Prostate gland (tissue), 2 donors: ENCODE data around the gene TEDC2. TPM values are rescaled to one million over a fixed set of nuclear protein-coding genes. Genes with fewer than 3 reads are reported as not detected.

Experiments used
- DNase-seq: peaks from one replicate; pipeline ENCODE4 v3.0.0-alpha.2; 2019; ENCODE audit warnings: low spot score
- H3K27ac ChIP-seq, 2 donors: fragments of 200-600 bp; sonication (generic); 2 replicates each; pipeline ENCODE4 v1.5.1; 2017 to 2019
- H3K27me3 ChIP-seq: fragments of 200-600 bp; sonication (generic); replicated peaks from 2 replicates; pipeline ENCODE4 v1.5.1; 2019; ENCODE audit not compliant: insufficient read depth
- H3K36me3 ChIP-seq, 2 donors: fragments of 200-600 bp; sonication (generic); 1 replicate in 1 of 2; 2 replicates in 1 of 2; pipeline versions ENCODE4 v1.5.1 to v1.8.1; 2017 to 2019
- H3K4me1 ChIP-seq: fragments of 200-600 bp; sonication (generic); replicated peaks from 2 replicates; pipeline ENCODE4 v1.5.1; 2019
- H3K4me3 ChIP-seq, 2 donors: fragments of 200-600 bp; sonication (generic); 2 replicates each; pipeline ENCODE4 v1.5.1; 2017 to 2019
- H3K9me3 ChIP-seq: fragments of 200-600 bp; sonication (generic); 2 replicates; pipeline ENCODE4 v1.5.1; 2017
- POLR2A ChIP-seq: fragments of 450-650 bp; IDR thresholded peaks from one replicate; pipeline ENCODE4 v1.6.1; 2016; ENCODE audit warnings: antibody characterized with exemption, mild to moderate bottlenecking
- POLR2AphosphoS5 ChIP-seq: sonication (generic); formaldehyde crosslinking; IDR thresholded peaks from one replicate; pipeline ENCODE4 v1.6.1; 2017; ENCODE audit warnings: antibody characterized with exemption
- WGBS: methylation state at CpG from one replicate; pipeline ENCODE4 v1.1.5; 2018; 5-methylcytosine and 5-hydroxymethylcytosine counted together
- intact Hi-C: fragments of 100-400 bp; cut with DNase I; formaldehyde crosslinking; loops from one replicate; pipeline ENCODE4 v1.14.2; 2022
- total RNA-seq, 2 donors: library from RNA; depleted of rRNA; stranded (reverse); fragments of >200 nt; gene quantifications; one replicate each; pipeline ENCODE4 v1.1.0, GENCODE V29; 2016
- TF ChIP-seq, protein P1 (sequence below), 4 experiments: fragments of 200-600 bp in 2 of 4; fragments of 450-650 bp in 2 of 4; sonication (generic) in 2 of 4; IDR thresholded peaks; 1 replicate in 3 of 4; 2 replicates in 1 of 4; pipeline ENCODE4 v1.5.1; 2016 to 2019; ENCODE audit warnings: antibody characterized with exemption in 4 of 4, mild to moderate bottlenecking in 2 of 4, moderate library complexity in 2 of 4

The TEDC2 gene
- total RNA-seq, 2 donors from 2014 or later, result 3.0 to 12.1 TPM

DNA sequence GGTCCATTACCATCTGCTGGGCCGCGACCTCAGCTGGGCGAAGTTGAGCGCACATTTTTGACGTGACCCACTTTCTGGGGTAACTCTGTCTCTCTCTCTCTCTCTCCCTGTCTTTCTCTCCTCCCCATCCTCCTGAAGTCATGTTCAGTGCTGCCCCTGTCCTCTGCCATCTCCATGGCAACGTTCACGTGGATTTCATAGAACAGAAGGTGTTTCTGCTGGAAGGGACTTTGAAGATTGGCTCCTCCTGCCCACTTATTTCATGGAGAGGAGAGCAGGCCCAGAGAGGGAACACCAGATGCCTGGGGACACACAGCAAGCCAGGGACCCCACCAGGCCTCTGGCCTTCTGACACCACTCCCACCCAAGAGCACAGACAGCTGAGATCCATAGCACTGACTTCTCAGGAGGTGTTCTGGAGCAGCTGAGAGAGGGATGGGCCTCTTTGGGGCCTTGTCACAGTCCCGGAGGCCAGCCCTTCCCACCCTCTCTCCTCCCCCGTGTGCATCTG lies 34.8 kb upstream of the TEDC2 start:
- Histone ChIP-seq H3K27ac (no peak overlapping the region), H3K4me1 (no peaks in the 10 kb centered on the region), H3K9me3 (no peaks in the 10 kb centered on the region), H3K4me3 (no peak overlapping the region), H3K36me3 (no peaks in the 10 kb centered on the region), H3K27me3 (no peaks in the 10 kb centered on the region)
- intact Hi-C loops, result loop anchor here (5.0 kb wide), 2 partner anchors 72 to 88 kb away; no protein-coding TSS in a partner anchor
- no peak for DNase-seq
- TF ChIP-seq, protein P1, sequence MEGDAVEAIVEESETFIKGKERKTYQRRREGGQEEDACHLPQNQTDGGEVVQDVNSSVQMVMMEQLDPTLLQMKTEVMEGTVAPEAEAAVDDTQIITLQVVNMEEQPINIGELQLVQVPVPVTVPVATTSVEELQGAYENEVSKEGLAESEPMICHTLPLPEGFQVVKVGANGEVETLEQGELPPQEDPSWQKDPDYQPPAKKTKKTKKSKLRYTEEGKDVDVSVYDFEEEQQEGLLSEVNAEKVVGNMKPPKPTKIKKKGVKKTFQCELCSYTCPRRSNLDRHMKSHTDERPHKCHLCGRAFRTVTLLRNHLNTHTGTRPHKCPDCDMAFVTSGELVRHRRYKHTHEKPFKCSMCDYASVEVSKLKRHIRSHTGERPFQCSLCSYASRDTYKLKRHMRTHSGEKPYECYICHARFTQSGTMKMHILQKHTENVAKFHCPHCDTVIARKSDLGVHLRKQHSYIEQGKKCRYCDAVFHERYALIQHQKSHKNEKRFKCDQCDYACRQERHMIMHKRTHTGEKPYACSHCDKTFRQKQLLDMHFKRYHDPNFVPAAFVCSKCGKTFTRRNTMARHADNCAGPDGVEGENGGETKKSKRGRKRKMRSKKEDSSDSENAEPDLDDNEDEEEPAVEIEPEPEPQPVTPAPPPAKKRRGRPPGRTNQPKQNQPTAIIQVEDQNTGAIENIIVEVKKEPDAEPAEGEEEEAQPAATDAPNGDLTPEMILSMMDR (IDR thresholded peaks at IDR 0.05), result no peak
- TF ChIP-seq POLR2A, result no peak
- no peak for TF ChIP-seq POLR2AphosphoS5
- WGBS, result 90% methylated on average over 7 of the region's 9 CpGs

DNA sequence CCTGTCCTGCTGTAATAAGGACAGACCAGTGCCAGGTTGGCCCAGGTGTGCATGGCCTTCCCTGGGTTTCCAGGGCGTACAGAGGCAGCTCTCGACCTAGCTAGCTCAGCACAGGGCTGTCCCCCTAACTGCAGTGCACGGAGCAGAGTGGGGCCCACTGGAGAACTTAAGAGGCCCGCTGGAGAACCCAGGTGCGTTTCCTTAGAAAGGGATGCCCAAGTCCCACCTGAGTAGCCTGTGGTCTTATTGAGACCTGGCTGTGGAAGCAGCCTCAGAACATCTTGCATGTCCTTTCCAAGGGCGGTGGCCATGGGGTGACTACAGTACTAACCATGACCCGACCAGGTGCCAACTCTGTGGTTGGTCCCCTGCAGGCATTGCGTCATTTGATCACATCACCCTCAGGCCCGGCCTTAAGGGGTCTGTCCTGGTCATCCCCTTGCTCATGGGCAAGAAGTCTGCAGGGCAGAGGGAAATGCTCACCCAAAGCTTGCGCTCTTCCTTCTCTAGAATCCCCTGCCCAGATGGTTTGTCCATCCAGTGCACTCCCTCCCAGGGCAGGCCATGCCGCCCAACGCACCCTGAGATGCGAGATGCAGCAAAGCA lies 34.0 kb upstream of the TEDC2 start:
- no peak for TF ChIP-seq POLR2AphosphoS5
- TF ChIP-seq, protein P1 (IDR thresholded peaks at IDR 0.05), result no peak
- no peak for TF ChIP-seq POLR2A

DNA sequence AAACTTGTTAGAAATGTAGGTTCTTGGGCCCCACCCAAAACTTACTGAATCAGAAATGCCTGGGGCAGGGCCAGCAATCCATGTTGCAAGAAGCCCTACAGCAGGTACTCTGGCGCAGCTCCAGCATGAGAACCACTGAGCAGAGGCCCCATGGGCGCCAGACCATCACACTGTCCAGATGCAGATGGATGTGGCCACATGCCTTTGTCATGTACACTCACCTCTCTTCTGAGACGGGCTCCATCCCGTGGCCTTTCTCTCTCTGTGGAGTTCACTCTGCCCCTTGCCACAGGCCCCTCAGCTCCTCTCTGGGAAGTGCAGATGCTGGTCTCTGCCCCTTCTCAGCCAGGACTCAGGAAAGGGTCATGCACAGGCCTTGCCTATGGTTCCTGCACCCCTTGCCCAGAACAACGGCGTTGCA lies 33.0 kb upstream of the TEDC2 start:
- Histone ChIP-seq H3K4me1 (no peaks in the 10 kb centered on the region), H3K9me3 (no peaks in the 10 kb centered on the region), H3K4me3 (no peak overlapping the region), H3K36me3 (no peaks in the 10 kb centered on the region), H3K27me3 (no peaks in the 10 kb centered on the region), H3K27ac (no peak overlapping the region)
- WGBS, result 96% methylated on average over 6 of the region's 6 CpGs
- no peak for TF ChIP-seq POLR2AphosphoS5
- TF ChIP-seq, protein P1 (IDR thresholded peaks at IDR 0.05), result no peak
- TF ChIP-seq POLR2A, result no peak
- intact Hi-C loops, result loop anchor here (5.0 kb wide), 2 partner anchors 70 to 90 kb away; no protein-coding TSS in a partner anchor
- DNase-seq, result no peak

More for the DNA sequence above, 34.0 kb upstream of the TEDC2 start:
- 89% methylated on average over 13 of the region's 13 CpGs for WGBS
- no peak overlapping the region for H3K4me3 ChIP-seq
- H3K4me1 ChIP-seq, result no peaks in the 10 kb centered on the region
- no peaks in the 10 kb centered on the region for H3K9me3 ChIP-seq
- H3K27me3 ChIP-seq, result no peaks in the 10 kb centered on the region
- no peak for DNase-seq
- H3K36me3 ChIP-seq, result no peaks in the 10 kb centered on the region
- no peak overlapping the region for H3K27ac ChIP-seq
- intact Hi-C loops, result loop anchor here (5.0 kb wide), 2 partner anchors 71 to 89 kb away; no protein-coding TSS in a partner anchor

DNA sequence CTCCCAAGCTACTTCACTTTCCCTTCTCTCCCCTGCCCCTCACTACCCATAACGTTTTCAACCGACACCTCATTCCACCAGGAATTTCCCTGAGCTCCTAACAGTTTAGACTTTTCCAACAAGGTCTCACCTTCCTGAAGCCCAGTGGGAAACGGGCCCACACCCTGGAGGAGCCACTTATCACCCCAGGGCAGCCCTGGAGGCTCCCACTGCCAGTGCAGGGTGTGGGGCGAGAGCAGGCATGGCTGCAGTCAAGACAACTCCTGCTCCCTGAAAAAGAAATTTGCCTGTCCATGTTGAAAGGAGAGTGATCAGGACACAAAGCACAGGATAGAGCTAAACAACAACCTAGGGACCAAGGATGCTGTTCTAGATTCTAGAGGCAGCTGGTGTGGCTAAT lies 32.4 kb upstream of the TEDC2 start:
- no peak for DNase-seq
- H3K4me3 ChIP-seq, result no peak overlapping the region
- no peaks in the 10 kb centered on the region for H3K27me3 ChIP-seq
- 87% methylated on average over 4 of the region's 4 CpGs for WGBS
- intact Hi-C loops, result loop anchor here (5.0 kb wide), 2 partner anchors 70 to 90 kb away; no protein-coding TSS in a partner anchor
- TF ChIP-seq POLR2A, result no peak
- H3K9me3 ChIP-seq, result no peaks in the 10 kb centered on the region
- no peaks in the 10 kb centered on the region for H3K36me3 ChIP-seq
- H3K4me1 ChIP-seq, result no peaks in the 10 kb centered on the region
- no peak overlapping the region for H3K27ac ChIP-seq

DNA sequence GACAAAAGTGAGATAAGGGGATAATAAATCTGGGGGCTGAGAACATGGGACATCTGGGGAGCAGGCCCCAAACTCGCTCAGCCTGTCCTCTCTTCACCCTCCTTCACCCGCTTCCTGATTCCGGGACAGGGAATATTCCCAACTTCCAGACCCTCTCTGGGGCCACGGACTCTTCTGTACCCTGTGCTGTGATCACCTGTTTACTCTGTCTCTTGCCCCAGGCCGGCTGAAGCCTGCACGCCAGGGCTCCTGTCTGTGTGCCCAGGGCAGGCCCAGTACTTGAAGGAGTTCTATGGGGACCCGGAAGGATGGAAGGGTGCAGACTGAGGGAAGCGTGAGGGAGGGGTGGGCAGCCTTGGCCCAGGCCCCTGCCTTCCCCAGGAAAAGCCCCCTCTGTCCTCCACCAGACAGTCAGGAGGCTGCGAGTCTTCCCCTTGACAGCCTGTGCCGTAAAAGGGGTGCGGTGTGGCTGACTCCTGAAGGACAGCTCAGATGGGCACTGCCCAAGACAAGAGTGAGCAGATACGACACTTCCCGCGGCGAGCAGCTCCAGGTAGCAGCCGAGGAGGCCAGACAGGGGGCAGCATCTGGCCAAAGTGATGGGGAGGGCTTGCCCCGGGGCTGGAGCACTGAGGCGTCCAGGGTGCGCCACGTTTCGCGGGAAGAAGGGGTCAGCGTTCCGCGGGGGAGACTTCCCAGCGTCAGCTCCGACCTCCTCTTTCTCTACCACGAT lies 31.7 kb upstream of the TEDC2 start:
- WGBS, result 33% methylated on average over 28 of the region's 28 CpGs
- Histone ChIP-seq H3K4me1 (no peaks in the 10 kb centered on the region), H3K27me3 (no peaks in the 10 kb centered on the region), H3K36me3 (no peaks in the 10 kb centered on the region), H3K27ac (peak overlapping the region; percentile 65), H3K9me3 (no peaks in the 10 kb centered on the region), H3K4me3 (peak overlapping the region; percentile 75 to 91)
- TF ChIP-seq, protein P1 (IDR thresholded peaks at IDR 0.05), result peak in 2 of 4 experiments; percentile 35 to 56
- TF ChIP-seq POLR2A, result no peak
- intact Hi-C loops, result loop anchor here (5.0 kb wide), 2 partner anchors 69 to 91 kb away; no protein-coding TSS in a partner anchor
- peak; percentile 16 for DNase-seq
